HL-60/S4 (cell line): ENCODE measurements around the gene KRT38.
"Not testable (repeated sequence)": the region's sequence is repeated elsewhere in the genome, so short reads cannot be mapped to it uniquely, and the experiment has no call there.

ENCODE experiments used
- in situ Hi-C: fragments of 300-500 bp; cut with MboI; formaldehyde crosslinking; loops from 2 replicates; pipeline ENCODE4 v1.14.3; 2022; ENCODE audit warnings: low sequenced_read_pairs

The KRT38 gene

GRCh38 chr17:41463746-41464145 lies 23.0 kb upstream of the KRT38 start:
- in situ Hi-C loops, result no loop called here

DNA sequence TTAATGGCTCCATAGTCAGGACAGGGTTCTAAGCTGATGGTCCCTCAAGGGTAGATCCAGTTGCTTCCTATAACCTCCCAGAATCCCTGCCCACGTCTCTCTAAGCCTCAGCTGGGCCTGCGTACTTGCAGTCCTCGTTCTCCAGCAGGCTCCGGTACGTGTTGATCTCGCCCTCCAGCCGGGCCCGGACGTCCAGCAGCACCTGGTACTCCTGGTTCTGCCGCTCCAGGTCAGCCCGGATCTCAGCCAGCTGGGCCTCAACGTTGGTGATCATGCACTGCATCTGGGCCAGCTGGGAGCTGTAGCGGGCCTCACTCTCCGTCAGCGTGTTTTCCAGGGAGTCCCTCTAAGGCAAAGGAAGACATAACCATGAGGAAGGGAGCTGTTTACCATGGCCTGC lies 21.9 kb upstream of the KRT38 start:
- in situ Hi-C loops, result no loop called here

GRCh38 chr17:41457676-41458075 lies 16.9 kb upstream of the KRT38 start:
- in situ Hi-C loops, result no loop called here

- in situ Hi-C loops, result no loop called here
Observed at GRCh38 chr17:41456204-41456603, 15.4 kb upstream of the KRT38 start.

GRCh38 chr17:41455236-41455635 lies 14.5 kb upstream of the KRT38 start:
- in situ Hi-C loops, result no loop called here

DNA sequence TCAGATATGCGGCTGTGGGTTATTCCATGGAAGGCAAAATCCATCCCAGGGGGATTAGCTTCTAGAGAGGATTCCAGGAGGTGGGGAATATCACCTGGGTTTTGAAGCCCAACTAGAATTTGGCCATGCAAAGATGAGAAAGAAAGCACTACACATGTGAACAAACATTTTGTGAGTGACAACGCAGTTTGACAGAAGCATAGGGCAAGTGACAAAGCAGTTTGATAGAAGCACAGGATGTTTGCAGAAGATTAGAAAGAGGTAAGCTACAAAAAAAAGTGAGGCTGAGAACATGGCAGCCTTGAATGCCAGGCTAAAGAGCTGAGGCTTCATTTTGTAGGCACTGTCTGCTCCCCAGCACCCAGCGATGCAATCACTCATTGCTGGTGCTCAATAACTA lies 12.3 kb upstream of the KRT38 start:
- in situ Hi-C loops, result no loop called here

GRCh38 chr17:41452281-41452680 lies 11.5 kb upstream of the KRT38 start:
- in situ Hi-C loops, result no loop called here

- in situ Hi-C loops, result no loop called here
Observed at GRCh38 chr17:41451154-41451728, 10.5 kb upstream of the KRT38 start.

GRCh38 chr17:41449008-41449407 lies 8.2 kb upstream of the KRT38 start:
- in situ Hi-C loops, result no loop called here

DNA sequence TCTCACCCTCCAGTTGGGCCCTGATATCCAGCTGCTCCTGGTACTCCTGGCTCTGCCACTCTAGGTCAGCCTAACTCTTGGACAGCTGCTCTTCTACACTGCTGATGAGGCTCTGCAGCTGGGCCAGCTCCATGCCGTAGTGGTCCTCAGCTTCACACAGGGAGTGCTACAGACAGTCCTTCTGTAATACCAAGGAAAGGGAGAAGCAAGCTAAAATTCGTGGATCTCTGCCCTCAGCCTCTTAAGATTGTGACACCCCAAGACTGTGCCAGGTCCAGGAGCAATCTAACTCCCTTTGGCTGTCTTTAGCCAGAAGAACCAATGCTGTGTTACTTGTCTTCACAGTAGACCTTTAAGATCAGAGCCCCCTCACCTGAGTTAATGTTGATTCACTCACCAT lies 7.7 kb upstream of the KRT38 start:
- in situ Hi-C loops, result no loop called here

GRCh38 chr17:41446806-41447205 lies 6.0 kb upstream of the KRT38 start:
- in situ Hi-C loops, result no loop called here

- in situ Hi-C loops, result no loop called here
Observed at GRCh38 chr17:41444640-41445039, 3.9 kb upstream of the KRT38 start.

- in situ Hi-C loops, result no loop called here
Observed at GRCh38 chr17:41444186-41444585, 3.4 kb upstream of the KRT38 start.

GRCh38 chr17:41442739-41443138 lies 2.0 kb upstream of the KRT38 start:
- in situ Hi-C loops, result no loop called here

DNA sequence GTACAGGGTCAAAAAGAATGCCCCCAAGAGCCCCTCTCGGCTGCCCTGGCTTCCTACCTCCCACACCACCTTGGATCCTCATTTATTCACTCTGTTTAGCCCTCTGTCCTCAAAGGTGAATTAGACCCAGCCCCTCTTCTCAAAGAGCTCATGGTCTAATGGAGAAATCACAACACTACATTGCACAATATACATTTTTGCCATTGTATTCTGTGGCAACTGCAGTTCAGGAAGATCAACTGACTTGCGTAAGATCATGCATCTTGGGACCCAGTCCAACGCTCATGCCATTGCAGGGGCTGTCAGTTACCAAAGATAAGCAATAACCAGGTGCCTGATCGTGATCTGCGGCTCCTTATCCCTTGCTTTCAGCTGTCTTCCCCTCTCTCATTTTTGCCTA lies 1.4 kb downstream of the KRT38 start:
- in situ Hi-C loops, result no loop called here

DNA sequence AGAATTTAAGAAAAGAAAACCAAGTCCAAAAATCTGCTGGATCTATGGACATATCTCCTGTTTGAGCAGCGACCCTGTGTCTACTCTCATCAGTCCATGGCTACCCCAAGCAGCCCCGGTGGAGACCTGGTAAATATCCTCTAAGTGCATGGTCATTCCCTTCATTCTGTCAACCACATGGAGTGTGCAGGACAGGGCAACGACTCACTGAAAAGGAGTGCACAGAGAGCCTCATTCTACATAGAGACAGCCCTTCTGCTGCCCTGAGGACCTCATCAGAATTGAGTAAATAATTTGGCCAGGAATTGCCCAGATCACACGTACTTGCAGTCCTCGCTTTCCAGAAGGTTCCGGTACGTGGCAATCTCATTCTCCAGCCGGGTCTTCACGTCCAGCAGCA lies 3.0 kb downstream of the KRT38 start:
- in situ Hi-C loops, result no loop called here

DNA sequence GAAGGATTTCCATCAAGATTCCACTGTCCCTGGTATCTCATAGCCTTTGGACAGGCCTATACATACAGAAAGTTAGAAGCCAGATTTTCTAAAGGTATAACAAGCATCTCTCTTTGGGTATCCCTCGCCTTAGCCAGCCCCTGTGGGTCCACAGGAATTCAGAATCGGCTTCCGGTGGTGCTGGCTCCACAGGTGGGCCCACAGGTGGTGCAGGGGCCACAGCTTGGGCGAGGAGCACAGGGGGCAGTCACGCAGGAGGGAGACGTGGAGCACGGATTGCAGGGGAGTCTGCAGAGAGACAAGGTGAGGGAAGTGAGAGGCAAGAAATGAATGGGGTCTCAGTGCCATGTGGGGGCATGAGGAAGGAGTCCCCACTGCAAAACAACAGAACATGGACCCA lies 3.5 kb downstream of the KRT38 start:
- in situ Hi-C loops, result no loop called here

DNA sequence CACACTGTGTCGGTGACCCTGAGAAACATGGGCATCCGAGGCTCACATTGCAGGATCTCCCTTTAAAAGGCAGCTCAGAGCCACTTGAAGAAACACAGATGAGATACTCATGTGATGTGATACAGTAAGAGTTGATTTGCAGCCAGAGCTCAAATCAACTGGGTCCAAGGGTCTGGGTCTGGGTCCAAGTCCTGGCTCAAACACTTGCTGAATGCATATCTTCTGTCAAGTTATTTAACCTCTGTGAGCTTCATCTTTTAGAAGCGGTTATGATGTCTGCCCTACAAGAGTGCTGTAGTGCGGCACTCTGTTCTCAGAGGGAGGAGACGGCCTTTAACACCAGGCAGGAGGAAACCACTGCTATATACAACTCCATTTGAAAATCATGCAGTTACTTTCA lies 6.4 kb downstream of the KRT38 start:
- in situ Hi-C loops, result no loop called here

- in situ Hi-C loops, result no loop called here
Observed at GRCh38 chr17:41434005-41434404, 6.8 kb downstream of the KRT38 start.

DNA sequence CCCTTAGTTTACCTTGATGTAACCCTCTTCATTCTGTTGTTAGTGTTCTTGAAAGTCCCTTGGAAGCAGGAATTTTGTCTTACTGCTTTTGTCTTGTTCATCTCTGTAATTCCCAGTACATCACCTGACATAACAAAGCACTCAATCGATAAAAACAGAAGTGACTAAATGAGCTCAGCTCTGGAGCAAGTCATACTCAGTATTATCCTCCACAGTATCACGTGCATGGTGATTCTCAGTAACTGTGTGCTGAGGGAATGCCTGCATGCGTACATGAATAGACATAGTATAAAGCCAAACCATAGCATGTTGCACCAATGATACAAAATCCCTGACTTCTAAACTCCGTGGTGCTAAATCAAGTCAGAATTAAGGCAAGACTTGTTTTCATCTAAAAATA lies 7.2 kb downstream of the KRT38 start:
- in situ Hi-C loops, result no loop called here

GRCh38 chr17:41430376-41430775 lies 10.4 kb downstream of the KRT38 start:
- in situ Hi-C loops, result not testable (repeated sequence)

GRCh38 chr17:41429667-41430066 lies 11.1 kb downstream of the KRT38 start:
- in situ Hi-C loops, result no loop called here

GRCh38 chr17:41428591-41429291 lies 12.0 kb downstream of the KRT38 start:
- in situ Hi-C loops, result no loop called here
